ENCODE measurements around the gene PDLIM4.

PDLIM4 gene

GRCh38 chr5:132257131-132258101 lies at the start of gene PDLIM4:
TSS of gene PDLIM4 (plus strand) at chr5:132257696. CDS start at chr5:132257735, 39 bp downstream.
- DNase-seq = no peak

- no peak for DNase-seq
These were observed 49.7 kb upstream of the PDLIM4 start for GRCh38 chr5:132207778-132208177.

- DNase-seq = no peak
These were observed 48.4 kb upstream of the PDLIM4 start for GRCh38 chr5:132209131-132209530.

GRCh38 chr5:132209901-132210545 lies 47.5 kb upstream of the PDLIM4 start:
- no peak for DNase-seq

- DNase-seq = no peak
These were observed 46.6 kb upstream of the PDLIM4 start for GRCh38 chr5:132210944-132211343.

- DNase-seq = no peak
These were observed 45.7 kb upstream of the PDLIM4 start for GRCh38 chr5:132211787-132212186.

- DNase-seq = no peak
These were observed 43.8 kb upstream of the PDLIM4 start for GRCh38 chr5:132213666-132214065.

- DNase-seq = no peak
These were observed 43.0 kb upstream of the PDLIM4 start for GRCh38 chr5:132214491-132214890.

GRCh38 chr5:132215329-132215728 lies 42.2 kb upstream of the PDLIM4 start:
- no peak for DNase-seq

GRCh38 chr5:132218321-132218720 lies 39.2 kb upstream of the PDLIM4 start:
- DNase-seq = no peak

- DNase-seq = no peak
These were observed 38.1 kb upstream of the PDLIM4 start for GRCh38 chr5:132219289-132219970.

GRCh38 chr5:132219981-132220380 lies 37.5 kb upstream of the PDLIM4 start:
- DNase-seq = no peak

GRCh38 chr5:132220491-132220890 lies 37.0 kb upstream of the PDLIM4 start:
- DNase-seq = no peak

GRCh38 chr5:132221781-132222648 lies 35.5 kb upstream of the PDLIM4 start:
- DNase-seq = no peak

GRCh38 chr5:132222649-132223038 lies 34.9 kb upstream of the PDLIM4 start:
- DNase-seq = no peak

GRCh38 chr5:132223861-132224260 lies 33.6 kb upstream of the PDLIM4 start:
- DNase-seq = no peak

- DNase-seq = no peak
These were observed 32.8 kb upstream of the PDLIM4 start for GRCh38 chr5:132224716-132225115.

- no peak for DNase-seq
These were observed 32.1 kb upstream of the PDLIM4 start for GRCh38 chr5:132225165-132226032.

- no peak for DNase-seq
These were observed 30.8 kb upstream of the PDLIM4 start for GRCh38 chr5:132226516-132227234.

GRCh38 chr5:132227235-132227484 lies 30.3 kb upstream of the PDLIM4 start:
- no peak for DNase-seq
